ENCODE results near the gene EVI5. TPM values are rescaled to one million over a fixed set of nuclear protein-coding genes. Genes with fewer than 3 reads are reported as not detected.

EVI5 gene
- polyA plus RNA-seq, 2 of the 4 experiments (the other 2 are of a cell fraction) = 10.2 to 10.4 TPM

- no peak overlapping the region for H3K4me3 ChIP-seq
- DNase-seq (ENCODE audit: low read depth in 1 of 2, low spot score in 1 of 2) = no peak
- H3K9me3 ChIP-seq = no peaks in the 10 kb centered on the region
- ChIA-PET CTCF (no interaction called here), POLR2A (no interaction called here)
- no peaks in the 10 kb centered on the region for H3K4me1 ChIP-seq
- no peak for FAIRE-seq
- H3K27ac ChIP-seq = no peak overlapping the region
- WGBS (ENCODE audit: missing lambda C conversion rate) = 76% methylated on average over 1 of the region's 1 CpG
- TF ChIP-seq CEBPB (IDR thresholded peaks at IDR 0.05) = no peak
- no peak for TF ChIP-seq SMC3 (IDR thresholded peaks at IDR 0.05)
- TF ChIP-seq SREBF2 (IDR thresholded peaks at IDR 0.05) = no peak
- no peak for TF ChIP-seq PHF8 (IDR thresholded peaks at IDR 0.05; ENCODE audit: borderline replicate concordance, low read depth)
- no peak for TF ChIP-seq ZFP36 (IDR thresholded peaks at IDR 0.05; ENCODE audit: borderline replicate concordance, partially characterized antibody)
- TF ChIP-seq MAZ (IDR thresholded peaks at IDR 0.05; ENCODE audit: borderline replicate concordance, low read depth, low read length) = no peak
- no peak for TF ChIP-seq REST (IDR thresholded peaks at IDR 0.05)
- no peak for TF ChIP-seq GATA3 (IDR thresholded peaks at IDR 0.05; ENCODE audit: borderline replicate concordance)
- no peak for TF ChIP-seq HDAC2 (IDR thresholded peaks at IDR 0.05)
- TF ChIP-seq MYC (IDR thresholded peaks at IDR 0.05; ENCODE audit: borderline replicate concordance, low read length) = no peak
- TF ChIP-seq, protein P1, sequence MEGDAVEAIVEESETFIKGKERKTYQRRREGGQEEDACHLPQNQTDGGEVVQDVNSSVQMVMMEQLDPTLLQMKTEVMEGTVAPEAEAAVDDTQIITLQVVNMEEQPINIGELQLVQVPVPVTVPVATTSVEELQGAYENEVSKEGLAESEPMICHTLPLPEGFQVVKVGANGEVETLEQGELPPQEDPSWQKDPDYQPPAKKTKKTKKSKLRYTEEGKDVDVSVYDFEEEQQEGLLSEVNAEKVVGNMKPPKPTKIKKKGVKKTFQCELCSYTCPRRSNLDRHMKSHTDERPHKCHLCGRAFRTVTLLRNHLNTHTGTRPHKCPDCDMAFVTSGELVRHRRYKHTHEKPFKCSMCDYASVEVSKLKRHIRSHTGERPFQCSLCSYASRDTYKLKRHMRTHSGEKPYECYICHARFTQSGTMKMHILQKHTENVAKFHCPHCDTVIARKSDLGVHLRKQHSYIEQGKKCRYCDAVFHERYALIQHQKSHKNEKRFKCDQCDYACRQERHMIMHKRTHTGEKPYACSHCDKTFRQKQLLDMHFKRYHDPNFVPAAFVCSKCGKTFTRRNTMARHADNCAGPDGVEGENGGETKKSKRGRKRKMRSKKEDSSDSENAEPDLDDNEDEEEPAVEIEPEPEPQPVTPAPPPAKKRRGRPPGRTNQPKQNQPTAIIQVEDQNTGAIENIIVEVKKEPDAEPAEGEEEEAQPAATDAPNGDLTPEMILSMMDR (IDR thresholded peaks at IDR 0.05) = no peak
- no peak for TF ChIP-seq CHD4 (IDR thresholded peaks at IDR 0.05; ENCODE audit: borderline replicate concordance)
- TF ChIP-seq USF2 (IDR thresholded peaks at IDR 0.05) = no peak
- TF ChIP-seq ZNF302 (CRISPR knock-in tag; IDR thresholded peaks at IDR 0.05) = no peak
- TF ChIP-seq, protein P2, sequence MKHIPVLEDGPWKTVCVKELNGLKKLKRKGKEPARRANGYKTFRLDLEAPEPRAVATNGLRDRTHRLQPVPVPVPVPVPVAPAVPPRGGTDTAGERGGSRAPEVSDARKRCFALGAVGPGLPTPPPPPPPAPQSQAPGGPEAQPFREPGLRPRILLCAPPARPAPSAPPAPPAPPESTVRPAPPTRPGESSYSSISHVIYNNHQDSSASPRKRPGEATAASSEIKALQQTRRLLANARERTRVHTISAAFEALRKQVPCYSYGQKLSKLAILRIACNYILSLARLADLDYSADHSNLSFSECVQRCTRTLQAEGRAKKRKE (CRISPR knock-in tag; IDR thresholded peaks at IDR 0.05; ENCODE audit: low read depth) = no peak
- no peak for TF ChIP-seq BCL3 (IDR thresholded peaks at IDR 0.05)
- TF ChIP-seq CBX8 (IDR thresholded peaks at IDR 0.05) = no peak
- TF ChIP-seq NFE2L2 (conservative IDR thresholded peaks at IDR 0.05; ENCODE audit: low read length) = no peak
- no peak for TF ChIP-seq TP53 (CRISPR knock-in tag; IDR thresholded peaks at IDR 0.05)
- TF ChIP-seq, protein P3, sequence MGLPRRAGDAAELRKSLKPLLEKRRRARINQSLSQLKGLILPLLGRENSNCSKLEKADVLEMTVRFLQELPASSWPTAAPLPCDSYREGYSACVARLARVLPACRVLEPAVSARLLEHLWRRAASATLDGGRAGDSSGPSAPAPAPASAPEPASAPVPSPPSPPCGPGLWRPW (IDR thresholded peaks at IDR 0.05) = no peak
- no peak overlapping the region for H3K4me2 ChIP-seq
- ATAC-seq = no peak
Measured at GRCh38 chr1:92691925-92692324, 93.0 kb downstream of the EVI5 start.
